Stomach (tissue), 9 donors: ENCODE results near the gene RND2. TPM values are rescaled to one million over a fixed set of nuclear protein-coding genes. Genes with fewer than 3 reads are reported as not detected.

Source experiments
- DNase-seq, 2 donors: peaks; one replicate each; pipeline versions ENCODE4 v3.0.0 to v3.0.0-alpha.2; 2013 to 2019
- H3K27ac ChIP-seq, 5 donors: fragments of 200-600 bp in 4 of 5; sonication (generic) in 4 of 5; one replicate each; pipeline ENCODE4 v1.5.1; 2013 to 2019; ENCODE audit warnings: mild to moderate bottlenecking in 1 of 5, moderate library complexity in 1 of 5
- H3K27me3 ChIP-seq, 3 donors: fragments of 200-600 bp; sonication (generic); one replicate each; pipeline ENCODE4 v1.5.1; 2017 to 2019; ENCODE audit warnings: mixed run types in 1 of 3
- H3K36me3 ChIP-seq, 4 donors: fragments of 200-600 bp; sonication (generic); 1 replicate in 3 of 4; 2 replicates in 1 of 4; pipeline ENCODE4 v1.5.1; 2016 to 2019
- H3K4me1 ChIP-seq, 4 donors: fragments of 200-600 bp; sonication (generic); one replicate each; pipeline ENCODE4 v1.5.1; 2016 to 2019
- H3K4me3 ChIP-seq, 4 donors: fragments of 200-600 bp; sonication (generic) in 3 of 4; one replicate each; pipeline ENCODE4 v1.5.1; 2016 to 2019; ENCODE audit warnings: mild to moderate bottlenecking in 1 of 4
- H3K9me3 ChIP-seq, 4 donors: fragments of 200-600 bp; sonication (generic); one replicate each; pipeline ENCODE4 v1.5.1; 2016 to 2019
- CTCF ChIP-seq, 7 experiments: fragments of 450-650 bp in 4 of 7; fragments of 200-600 bp in 3 of 7; sonication (generic) in 3 of 7; IDR thresholded peaks; one replicate each; pipeline ENCODE4 v1.5.1; 2016 to 2019; ENCODE audit warnings: antibody characterized with exemption in 7 of 7, control low read depth in 2 of 7, mild to moderate bottlenecking in 1 of 7
- EP300 ChIP-seq: sonication (generic); formaldehyde crosslinking; IDR thresholded peaks from one replicate; pipeline ENCODE4 v1.6.1; 2017; ENCODE audit warnings: antibody characterized with exemption
- POLR2A ChIP-seq, 4 donors: fragments of 450-650 bp; IDR thresholded peaks; one replicate each; pipeline ENCODE4 v1.6.1; 2016; ENCODE audit warnings: antibody characterized with exemption in 4 of 4, control low read depth in 2 of 4, mild to moderate bottlenecking in 1 of 4, moderate library complexity in 1 of 4
- POLR2AphosphoS5 ChIP-seq, 3 donors: sonication (generic); formaldehyde crosslinking; IDR thresholded peaks; one replicate each; pipeline ENCODE4 v1.6.1; 2016; ENCODE audit warnings: antibody characterized with exemption in 3 of 3
- WGBS, 5 donors: extraction: QIAGEN DNeasy Blood & Tissue Kit in 3 of 5; methylation state at CpG; one replicate each; pipeline versions ENCODE4 v1.1.5 to v1.1.7; 2013 to 2018; 5-methylcytosine and 5-hydroxymethylcytosine counted together
- intact Hi-C: fragments of 100-400 bp; cut with DNase I; formaldehyde crosslinking; loops from one replicate; pipeline ENCODE4 v1.15.1; 2023; ENCODE audit warnings: low total_unique reads
- polyA plus RNA-seq, 3 donors: library from polyadenylated mRNA; stranded (reverse); fragments of 200-250 nt; gene quantifications; one replicate each; pipeline ENCODE4 v1.2.3, GENCODE V29; 2013
- total RNA-seq, 5 donors: library from RNA; depleted of rRNA; stranded (reverse); fragments of >200 nt; gene quantifications; one replicate each; pipeline versions ENCODE4 v1.1.0 to v1.2.3, GENCODE V29; 2014 to 2016
- donor health status: healthy with polysubstance abuse.
- donor health status: Bipolar disorder and iron deficiency.
- donor health status: healthy.

Gene RND2
- total and polyA plus RNA-seq, 8 donors: 0.37 to 5.8 (median 1.2) TPM; not detected in 1

GRCh38 chr17:43025290-43025657 is 243 bp downstream of the RND2 start:
- peak overlapping the region; percentile 49 to 59 (median 52) for H3K4me3 ChIP-seq
- TF ChIP-seq EP300 (no peak), POLR2A (IDR thresholded peaks at IDR 0.05) (no peak), POLR2AphosphoS5 (IDR thresholded peaks at IDR 0.05) (no peak), CTCF (IDR thresholded peaks at IDR 0.05) (no peak)
- intact Hi-C loops: loop anchor here (10.0 kb wide), 1 partner anchor 100 kb away; the partner anchor contains the start of gene BRCA1
- DNase-seq: no peak
- no peaks in the 10 kb centered on the region for H3K36me3 ChIP-seq
- WGBS, 5 donors: 4 to 12% (median 8%) methylated on average over 22 to 27 of the region's 27 CpGs
- H3K4me1 ChIP-seq: peaks cover 17 to 39% (median 33%) of the 10 kb centered on the region in 4 donors
- no peaks in the 10 kb centered on the region for H3K9me3 ChIP-seq
- peak overlapping the region in 3 of 5 donors; percentile 42 to 84 (median 69) for H3K27ac ChIP-seq
- no peaks in the 10 kb centered on the region for H3K27me3 ChIP-seq

- TF ChIP-seq EP300: no peak
- no peak for TF ChIP-seq POLR2AphosphoS5 (IDR thresholded peaks at IDR 0.05)
- no peak for TF ChIP-seq POLR2A (IDR thresholded peaks at IDR 0.05)
- no peak for TF ChIP-seq CTCF (IDR thresholded peaks at IDR 0.05)
- peak overlapping the region in 2 of 4 donors; percentile 49 to 59 for H3K4me3 ChIP-seq
- no peak for DNase-seq
- intact Hi-C loops: loop anchor here (10.0 kb wide), 1 partner anchor 99 kb away; the partner anchor contains the start of gene BRCA1
- 50 to 63% (median 60%) methylated on average over 14 to 16 of the region's 16 CpGs for WGBS, 5 donors
- no peaks in the 10 kb centered on the region for H3K9me3 ChIP-seq
- no peaks in the 10 kb centered on the region for H3K36me3 ChIP-seq
- H3K27me3 ChIP-seq: no peaks in the 10 kb centered on the region
- H3K27ac ChIP-seq: peak overlapping the region in 3 of 5 donors; percentile 4 to 84 (median 69)
- H3K4me1 ChIP-seq: peaks cover 13 to 34% (median 27%) of the 10 kb centered on the region in 4 donors
These were observed 921 bp downstream of the RND2 start for GRCh38 chr17:43025766-43026537.

GRCh38 chr17:43026595-43026994 is 1.6 kb downstream of the RND2 start:
- no peak for DNase-seq
- peak overlapping the region in 1 of 5 donors; percentile 84 for H3K27ac ChIP-seq
- H3K4me1 ChIP-seq: peaks cover 9 to 28% (median 22%) of the 10 kb centered on the region in 4 donors
- no peak overlapping the region for H3K4me3 ChIP-seq
- no peak for TF ChIP-seq EP300
- no peak for TF ChIP-seq CTCF (IDR thresholded peaks at IDR 0.05)
- H3K9me3 ChIP-seq: no peaks in the 10 kb centered on the region
- H3K27me3 ChIP-seq: no peaks in the 10 kb centered on the region
- 58 to 73% (median 68%) methylated on average over 5 of the region's 5 CpGs for WGBS, 5 donors
- intact Hi-C loops: loop anchor here (10.0 kb wide), 1 partner anchor 98 kb away; the partner anchor contains the start of gene BRCA1
- no peaks in the 10 kb centered on the region for H3K36me3 ChIP-seq

GRCh38 chr17:43027091-43028032 is 2.3 kb downstream of the RND2 start:
- WGBS, 5 donors: 72 to 82% (median 78%) methylated on average over 9 of the region's 9 CpGs
- no peak for DNase-seq
- Histone ChIP-seq H3K4me1 (peaks cover 9 to 27% (median 20%) of the 10 kb centered on the region in 4 donors), H3K27ac (no peak overlapping the region), H3K4me3 (no peak overlapping the region), H3K27me3 (no peaks in the 10 kb centered on the region), H3K9me3 (no peaks in the 10 kb centered on the region), H3K36me3 (no peaks in the 10 kb centered on the region)
- no peak for TF ChIP-seq POLR2A (IDR thresholded peaks at IDR 0.05)
- TF ChIP-seq CTCF (IDR thresholded peaks at IDR 0.05): no peak
- TF ChIP-seq EP300: no peak
- TF ChIP-seq POLR2AphosphoS5 (IDR thresholded peaks at IDR 0.05): no peak
- intact Hi-C loops: loop anchor here (10.0 kb wide), 1 partner anchor 97 kb away; the partner anchor contains the start of gene BRCA1
